Right lobe of liver (tissue), 4 donors: ENCODE measurements around the gene PTPRD.
"Not testable (repeated sequence)": the region's sequence is repeated elsewhere in the genome, so short reads cannot be mapped to it uniquely, and the experiment has no call there.

Experiments used
- CTCF ChIP-seq, 4 donors: fragments of 200-600 bp in 3 of 4; fragments of 450-650 bp in 1 of 4; IDR thresholded peaks; one replicate each; pipeline versions ENCODE4 v1.5.1 to v1.8.0; 2016 to 2022; ENCODE audit warnings: antibody characterized with exemption in 4 of 4, mild to moderate bottlenecking in 2 of 4
- POLR2A ChIP-seq: fragments of 450-650 bp; IDR thresholded peaks from one replicate; pipeline ENCODE4 v1.6.1; 2017; ENCODE audit warnings: antibody characterized with exemption, mild to moderate bottlenecking
- donor health status: DM: no; HTN: no; CAD: no.
- donor health status: DM: no; HTN: no; CAD: no.
- donor health status: DM: no; HTN: yes; CAD: no.

- TF ChIP-seq CTCF (IDR thresholded peaks at IDR 0.05); POLR2A: not testable (repeated sequence)
Measured at GRCh38 chr9:9310743-9311142, 1302.1 kb downstream of the PTPRD start.
